H1 (cell line): Measurements from ENCODE around the gene SSH2. TPM values are rescaled to one million over a fixed set of nuclear protein-coding genes. Genes with fewer than 3 reads are reported as not detected.

Source experiments
- polyA plus RNA-seq, 7 experiments: library from polyadenylated mRNA; depleted of rRNA in 3 of 7; stranded (reverse) in 5 of 7; unstranded in 2 of 7; fragments of >200 nt in 5 of 7; fragments of 200-250 nt in 2 of 7; gene quantifications; 1 replicate in 5 of 7; 2 replicates in 1 of 7; 4 replicates in 1 of 7; pipeline versions ENCODE4 v1.2.1 to v1.2.3, GENCODE V29; 2011 to 2013; ENCODE audit warnings: missing spikeins in 2 of 7, mixed read lengths in 2 of 7
- total RNA-seq: library from RNA; stranded (reverse); fragmentation: NEBNext Ultra II Directional; extraction: Animal tissue kit (Norgen Biotek cat#: 25700); gene quantifications from 2 replicates; pipeline ENCODE4 v1.2.1, GENCODE V29; 2021
- TF ChIP-seq, protein P1 (sequence below): fragments of 300-600 bp; sonication (generic); IDR thresholded peaks from 2 replicates; pipeline ENCODE4 v1.7.1; 2012; ENCODE audit warnings: low read length, moderate library complexity, mild to moderate bottlenecking, inconsistent platforms; ENCODE audit not compliant: insufficient replicate concordance

The SSH2 gene
- total and polyA plus RNA-seq, 2 of the 8 experiments (the other 6 are each of a cell fraction or from before 2014, with no cell fraction given) = 5.2 to 15.9 TPM

DNA sequence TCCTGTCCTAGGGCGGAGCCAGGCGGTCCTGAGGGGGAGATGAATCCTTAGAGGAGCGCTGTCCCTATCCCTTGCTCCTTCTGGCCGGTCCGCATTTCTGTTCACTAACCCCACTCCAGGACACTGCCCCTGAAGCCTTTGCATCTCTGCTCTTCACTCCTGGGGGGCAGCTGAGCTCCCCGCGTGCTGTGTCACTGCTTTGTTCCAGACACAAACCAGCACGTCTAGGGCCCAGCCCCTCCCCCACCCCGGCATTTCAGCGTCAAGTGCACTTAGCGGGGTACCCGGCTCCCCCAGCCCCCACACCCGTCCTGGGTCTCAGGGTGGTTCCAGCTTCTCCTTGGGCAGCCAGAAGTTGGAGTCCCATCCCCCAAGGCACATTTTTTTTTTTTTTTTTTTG is 316.2 kb downstream of the SSH2 start (continued):
- TF ChIP-seq, protein P1, sequence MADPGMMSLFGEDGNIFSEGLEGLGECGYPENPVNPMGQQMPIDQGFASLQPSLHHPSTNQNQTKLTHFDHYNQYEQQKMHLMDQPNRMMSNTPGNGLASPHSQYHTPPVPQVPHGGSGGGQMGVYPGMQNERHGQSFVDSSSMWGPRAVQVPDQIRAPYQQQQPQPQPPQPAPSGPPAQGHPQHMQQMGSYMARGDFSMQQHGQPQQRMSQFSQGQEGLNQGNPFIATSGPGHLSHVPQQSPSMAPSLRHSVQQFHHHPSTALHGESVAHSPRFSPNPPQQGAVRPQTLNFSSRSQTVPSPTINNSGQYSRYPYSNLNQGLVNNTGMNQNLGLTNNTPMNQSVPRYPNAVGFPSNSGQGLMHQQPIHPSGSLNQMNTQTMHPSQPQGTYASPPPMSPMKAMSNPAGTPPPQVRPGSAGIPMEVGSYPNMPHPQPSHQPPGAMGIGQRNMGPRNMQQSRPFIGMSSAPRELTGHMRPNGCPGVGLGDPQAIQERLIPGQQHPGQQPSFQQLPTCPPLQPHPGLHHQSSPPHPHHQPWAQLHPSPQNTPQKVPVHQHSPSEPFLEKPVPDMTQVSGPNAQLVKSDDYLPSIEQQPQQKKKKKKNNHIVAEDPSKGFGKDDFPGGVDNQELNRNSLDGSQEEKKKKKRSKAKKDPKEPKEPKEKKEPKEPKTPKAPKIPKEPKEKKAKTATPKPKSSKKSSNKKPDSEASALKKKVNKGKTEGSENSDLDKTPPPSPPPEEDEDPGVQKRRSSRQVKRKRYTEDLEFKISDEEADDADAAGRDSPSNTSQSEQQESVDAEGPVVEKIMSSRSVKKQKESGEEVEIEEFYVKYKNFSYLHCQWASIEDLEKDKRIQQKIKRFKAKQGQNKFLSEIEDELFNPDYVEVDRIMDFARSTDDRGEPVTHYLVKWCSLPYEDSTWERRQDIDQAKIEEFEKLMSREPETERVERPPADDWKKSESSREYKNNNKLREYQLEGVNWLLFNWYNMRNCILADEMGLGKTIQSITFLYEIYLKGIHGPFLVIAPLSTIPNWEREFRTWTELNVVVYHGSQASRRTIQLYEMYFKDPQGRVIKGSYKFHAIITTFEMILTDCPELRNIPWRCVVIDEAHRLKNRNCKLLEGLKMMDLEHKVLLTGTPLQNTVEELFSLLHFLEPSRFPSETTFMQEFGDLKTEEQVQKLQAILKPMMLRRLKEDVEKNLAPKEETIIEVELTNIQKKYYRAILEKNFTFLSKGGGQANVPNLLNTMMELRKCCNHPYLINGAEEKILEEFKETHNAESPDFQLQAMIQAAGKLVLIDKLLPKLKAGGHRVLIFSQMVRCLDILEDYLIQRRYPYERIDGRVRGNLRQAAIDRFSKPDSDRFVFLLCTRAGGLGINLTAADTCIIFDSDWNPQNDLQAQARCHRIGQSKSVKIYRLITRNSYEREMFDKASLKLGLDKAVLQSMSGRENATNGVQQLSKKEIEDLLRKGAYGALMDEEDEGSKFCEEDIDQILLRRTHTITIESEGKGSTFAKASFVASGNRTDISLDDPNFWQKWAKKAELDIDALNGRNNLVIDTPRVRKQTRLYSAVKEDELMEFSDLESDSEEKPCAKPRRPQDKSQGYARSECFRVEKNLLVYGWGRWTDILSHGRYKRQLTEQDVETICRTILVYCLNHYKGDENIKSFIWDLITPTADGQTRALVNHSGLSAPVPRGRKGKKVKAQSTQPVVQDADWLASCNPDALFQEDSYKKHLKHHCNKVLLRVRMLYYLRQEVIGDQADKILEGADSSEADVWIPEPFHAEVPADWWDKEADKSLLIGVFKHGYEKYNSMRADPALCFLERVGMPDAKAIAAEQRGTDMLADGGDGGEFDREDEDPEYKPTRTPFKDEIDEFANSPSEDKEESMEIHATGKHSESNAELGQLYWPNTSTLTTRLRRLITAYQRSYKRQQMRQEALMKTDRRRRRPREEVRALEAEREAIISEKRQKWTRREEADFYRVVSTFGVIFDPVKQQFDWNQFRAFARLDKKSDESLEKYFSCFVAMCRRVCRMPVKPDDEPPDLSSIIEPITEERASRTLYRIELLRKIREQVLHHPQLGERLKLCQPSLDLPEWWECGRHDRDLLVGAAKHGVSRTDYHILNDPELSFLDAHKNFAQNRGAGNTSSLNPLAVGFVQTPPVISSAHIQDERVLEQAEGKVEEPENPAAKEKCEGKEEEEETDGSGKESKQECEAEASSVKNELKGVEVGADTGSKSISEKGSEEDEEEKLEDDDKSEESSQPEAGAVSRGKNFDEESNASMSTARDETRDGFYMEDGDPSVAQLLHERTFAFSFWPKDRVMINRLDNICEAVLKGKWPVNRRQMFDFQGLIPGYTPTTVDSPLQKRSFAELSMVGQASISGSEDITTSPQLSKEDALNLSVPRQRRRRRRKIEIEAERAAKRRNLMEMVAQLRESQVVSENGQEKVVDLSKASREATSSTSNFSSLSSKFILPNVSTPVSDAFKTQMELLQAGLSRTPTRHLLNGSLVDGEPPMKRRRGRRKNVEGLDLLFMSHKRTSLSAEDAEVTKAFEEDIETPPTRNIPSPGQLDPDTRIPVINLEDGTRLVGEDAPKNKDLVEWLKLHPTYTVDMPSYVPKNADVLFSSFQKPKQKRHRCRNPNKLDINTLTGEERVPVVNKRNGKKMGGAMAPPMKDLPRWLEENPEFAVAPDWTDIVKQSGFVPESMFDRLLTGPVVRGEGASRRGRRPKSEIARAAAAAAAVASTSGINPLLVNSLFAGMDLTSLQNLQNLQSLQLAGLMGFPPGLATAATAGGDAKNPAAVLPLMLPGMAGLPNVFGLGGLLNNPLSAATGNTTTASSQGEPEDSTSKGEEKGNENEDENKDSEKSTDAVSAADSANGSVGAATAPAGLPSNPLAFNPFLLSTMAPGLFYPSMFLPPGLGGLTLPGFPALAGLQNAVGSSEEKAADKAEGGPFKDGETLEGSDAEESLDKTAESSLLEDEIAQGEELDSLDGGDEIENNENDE = no peak
